ENCODE measurements around the gene CD69. TPM values are rescaled to one million over a fixed set of nuclear protein-coding genes. Genes with fewer than 3 reads are reported as not detected.
"Not testable (repeated sequence)": the region's sequence is repeated elsewhere in the genome, so short reads cannot be mapped to it uniquely, and the experiment has no call there.

The CD69 gene
- total RNA-seq, 1 donor from 2014 or later: 32.5 TPM

DNA sequence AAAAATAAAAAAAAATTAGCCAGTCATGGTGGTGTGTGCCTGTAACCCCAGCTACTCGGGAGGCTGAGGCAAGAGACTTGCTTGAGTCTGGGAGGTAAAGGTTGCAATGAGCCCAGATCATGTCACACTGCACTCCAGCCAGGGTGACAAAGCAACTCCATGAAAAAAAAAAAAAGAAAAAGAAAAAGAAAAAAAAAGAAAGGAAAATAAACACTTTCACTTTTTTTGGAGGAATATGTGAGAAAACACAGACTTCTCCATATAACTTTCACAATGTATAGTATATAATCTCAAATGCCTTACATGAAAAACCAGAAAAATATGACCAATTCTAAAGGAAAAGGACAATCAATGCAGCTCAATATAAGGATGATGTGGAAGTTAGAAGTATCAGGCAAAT lies 36.7 kb downstream of the CD69 start:
- no peak for DNase-seq (ENCODE audit: extremely low read depth, low read depth, low spot score)

- DNase-seq (ENCODE audit: extremely low read depth, low read depth, low spot score): no peak
Observed at GRCh38 chr12:9721394-9722092, 39.2 kb downstream of the CD69 start.

GRCh38 chr12:9719790-9720189 lies 40.9 kb downstream of the CD69 start:
- DNase-seq (ENCODE audit: extremely low read depth, low read depth, low spot score): no peak

DNA sequence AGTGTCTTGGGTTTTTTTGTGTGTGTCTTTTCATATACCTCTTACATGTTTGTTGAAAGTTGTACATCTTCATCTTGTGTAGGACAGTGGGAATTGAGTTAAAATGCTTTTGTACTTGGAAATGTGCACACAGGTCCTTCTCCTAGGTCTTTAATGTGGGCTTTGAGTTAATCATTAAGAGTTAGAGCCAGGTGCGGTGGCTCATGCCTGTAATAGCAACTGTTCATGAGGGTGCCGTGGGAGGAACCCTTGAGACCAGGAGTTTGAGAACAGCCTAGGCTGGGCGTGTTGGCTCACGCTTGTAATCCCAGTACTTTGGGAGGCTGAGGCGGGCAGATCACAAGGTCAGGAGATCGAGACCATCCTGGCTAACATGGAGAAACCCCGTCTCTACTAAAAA lies 41.7 kb downstream of the CD69 start:
- no peak for DNase-seq (ENCODE audit: extremely low read depth, low read depth, low spot score)

- no peak for DNase-seq (ENCODE audit: extremely low read depth, low read depth, low spot score)
Observed at GRCh38 chr12:9717070-9717925, 43.4 kb downstream of the CD69 start.

DNA sequence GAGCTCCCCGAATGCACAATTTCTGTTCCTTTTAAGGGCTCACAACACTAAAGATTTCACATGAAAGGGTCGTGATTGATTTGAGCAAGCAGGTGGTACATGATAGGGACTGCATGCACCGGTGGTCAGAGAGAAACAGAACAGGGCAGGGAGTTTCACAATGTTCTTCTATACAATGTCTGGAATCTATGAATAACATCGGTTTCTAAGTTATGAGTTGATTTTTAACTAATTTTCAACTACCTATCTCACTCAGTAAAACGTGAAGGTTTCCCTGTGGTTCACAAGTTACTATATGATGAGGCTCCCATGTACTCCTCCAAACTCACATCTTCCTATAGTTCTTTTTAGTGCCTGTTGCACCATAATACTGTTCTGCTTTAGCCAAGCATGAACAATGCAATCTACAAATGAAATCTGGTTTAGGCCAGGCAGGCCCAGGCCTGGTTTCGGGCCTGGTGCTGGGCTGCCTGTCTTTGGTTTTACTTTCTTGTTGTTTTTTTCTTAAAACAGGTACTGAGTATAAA lies 47.6 kb downstream of the CD69 start:
- not testable (repeated sequence) for DNase-seq (ENCODE audit: extremely low read depth, low read depth, low spot score)

- DNase-seq (ENCODE audit: extremely low read depth, low read depth, low spot score): no peak
Observed at GRCh38 chr12:9711664-9712063, 49.0 kb downstream of the CD69 start.

- DNase-seq (ENCODE audit: extremely low read depth, low read depth, low spot score): no peak
Observed at GRCh38 chr12:9710584-9711375, 49.9 kb downstream of the CD69 start.

DNA sequence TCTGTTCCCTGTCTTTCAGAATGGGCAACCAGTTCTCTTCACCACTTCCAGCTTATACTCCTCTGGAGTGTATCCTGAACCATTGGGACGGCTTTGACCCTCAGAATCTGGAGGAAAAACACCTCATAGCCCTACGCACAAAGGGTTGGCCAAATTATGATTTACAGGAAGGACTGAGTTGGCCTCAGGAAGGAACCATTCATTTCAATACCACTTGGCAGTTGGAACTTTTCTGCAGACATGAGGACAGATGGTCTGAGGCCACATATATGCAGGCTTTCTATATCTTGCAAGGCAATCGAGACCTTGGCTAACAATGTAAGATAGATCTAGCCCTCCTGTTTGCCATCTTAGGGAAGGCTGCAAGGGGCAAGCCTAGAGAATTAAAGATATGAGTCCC lies 51.8 kb downstream of the CD69 start:
- DNase-seq (ENCODE audit: extremely low read depth, low read depth, low spot score): no peak

GRCh38 chr12:9707864-9708808 lies 52.6 kb downstream of the CD69 start:
- DNase-seq (ENCODE audit: extremely low read depth, low read depth, low spot score): no peak

DNA sequence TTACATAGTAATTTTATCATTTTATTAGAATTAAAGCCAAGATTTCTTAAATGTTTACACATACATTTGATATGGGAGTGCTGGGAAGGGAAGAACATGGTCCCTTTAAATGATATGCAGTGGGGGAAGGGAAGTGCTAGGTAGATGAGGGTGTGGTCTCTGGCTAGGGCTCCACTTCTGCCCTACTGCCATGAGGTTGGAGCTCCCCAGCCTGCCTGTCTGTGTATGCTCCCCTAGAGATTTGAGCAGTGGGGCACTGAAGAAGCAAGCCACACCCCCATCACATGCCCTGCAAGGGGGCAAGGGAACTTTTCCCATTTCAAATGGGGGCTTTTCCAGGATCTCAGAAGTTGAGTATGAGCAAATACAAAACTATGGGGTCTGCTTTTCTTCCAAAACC lies 53.3 kb downstream of the CD69 start:
- DNase-seq (ENCODE audit: extremely low read depth, low read depth, low spot score): no peak

DNA sequence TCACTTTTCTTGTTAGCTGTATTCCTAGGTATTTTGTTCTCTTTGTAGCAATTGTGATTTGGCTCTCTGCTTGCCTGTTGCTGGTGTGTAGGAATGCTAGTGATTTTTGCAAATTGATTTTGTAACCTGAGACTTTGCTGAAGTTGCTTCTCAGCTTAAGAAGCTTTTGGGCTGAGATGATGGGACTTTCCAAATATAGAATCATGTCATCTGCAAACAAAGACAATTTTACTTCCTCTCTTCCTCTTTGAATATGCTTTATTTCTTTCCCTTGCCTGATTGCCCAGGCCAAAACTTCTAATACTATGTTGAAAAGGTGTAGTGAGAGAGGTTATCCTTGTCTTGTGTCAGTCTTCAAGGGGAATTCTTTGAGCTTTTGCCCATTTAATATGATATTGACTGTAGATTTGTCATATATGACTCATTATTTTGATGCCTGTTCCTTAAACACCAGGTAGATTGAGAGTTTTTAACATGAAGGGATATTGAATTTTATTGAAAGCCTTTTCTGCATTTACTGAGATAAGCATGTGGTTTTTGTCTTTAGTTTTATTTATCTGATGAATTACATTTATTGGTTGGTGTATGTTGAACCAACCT lies 54.5 kb downstream of the CD69 start:
- no peak for DNase-seq (ENCODE audit: extremely low read depth, low read depth, low spot score)

DNA sequence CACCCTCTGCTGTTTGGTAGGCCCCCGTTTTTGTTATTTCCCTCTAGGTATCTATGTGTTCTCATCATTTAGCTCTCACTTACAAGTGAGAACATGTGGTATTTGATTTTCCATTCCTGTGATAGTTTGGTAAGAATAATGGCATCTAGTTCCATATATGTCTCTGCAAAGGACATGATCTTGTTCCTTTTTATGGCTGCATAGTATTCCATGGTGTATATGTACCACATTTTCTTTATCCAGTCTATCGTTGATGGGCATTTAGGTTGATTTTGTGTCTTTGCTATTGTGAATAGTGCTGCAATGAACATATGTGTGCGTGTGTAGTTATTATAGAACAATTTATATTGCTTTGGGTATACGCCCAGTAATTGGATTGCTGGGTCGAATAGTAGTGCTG lies 56.1 kb downstream of the CD69 start:
- DNase-seq (ENCODE audit: extremely low read depth, low read depth, low spot score): not testable (repeated sequence)

Other genes with a start within 250 kb of the CD69 start
- not detected in 2 replicates for gene KLRB1, start 153.0 kb downstream of the CD69 start, total RNA-seq
- 2.9 and 8.7 TPM in 2 replicates for gene CLEC2D, start 91.2 kb downstream of the CD69 start, total RNA-seq
- gene CLECL1, start 27.8 kb downstream of the CD69 start, total RNA-seq: not detected in 2 replicates
- gene KLRF1, start 66.6 kb upstream of the CD69 start, total RNA-seq: not detected in 2 replicates
- gene CLEC2B, start 108.5 kb upstream of the CD69 start, total RNA-seq: 31.2 and 51.1 TPM in 2 replicates
- not detected in 2 replicates for gene KLRF2, start 120.6 kb upstream of the CD69 start, total RNA-seq
- not detected in 2 replicates for gene CLEC2A, start 171.5 kb upstream of the CD69 start, total RNA-seq
- not detected in 2 replicates for gene CLEC12A, start 210.5 kb upstream of the CD69 start, total RNA-seq
- 0.18 TPM in 1 of 2 replicates, not detected in the other for gene CLEC1B, start 238.2 kb upstream of the CD69 start, total RNA-seq
- gene CLEC12B, start 249.7 kb upstream of the CD69 start, total RNA-seq: not detected in 2 replicates